SU-DHL-6 (cell line): ENCODE measurements around the gene LIPK.
"Not testable (repeated sequence)": the region's sequence is repeated elsewhere in the genome, so short reads cannot be mapped to it uniquely, and the experiment has no call there.

Experiments used
- EZH2phosphoT487 ChIP-seq: fragments of 200-600 bp; sonication (generic), shearing (Covaris generic); conservative IDR thresholded peaks from 2 replicates; pipeline ENCODE4 v1.6.1; 2018; ENCODE audit warnings: mild to moderate bottlenecking, antibody characterized with exemption, low read length, moderate library complexity, mixed read lengths
- TF ChIP-seq, protein P1 (sequence below): fragments of 200-600 bp; sonication (generic); IDR thresholded peaks from one replicate; pipeline ENCODE4 v1.5.1; 2017; ENCODE audit warnings: antibody characterized with exemption, mild to moderate bottlenecking, low read length, moderate library complexity; ENCODE audit not compliant: insufficient read depth, poor library complexity, severe bottlenecking

DNA sequence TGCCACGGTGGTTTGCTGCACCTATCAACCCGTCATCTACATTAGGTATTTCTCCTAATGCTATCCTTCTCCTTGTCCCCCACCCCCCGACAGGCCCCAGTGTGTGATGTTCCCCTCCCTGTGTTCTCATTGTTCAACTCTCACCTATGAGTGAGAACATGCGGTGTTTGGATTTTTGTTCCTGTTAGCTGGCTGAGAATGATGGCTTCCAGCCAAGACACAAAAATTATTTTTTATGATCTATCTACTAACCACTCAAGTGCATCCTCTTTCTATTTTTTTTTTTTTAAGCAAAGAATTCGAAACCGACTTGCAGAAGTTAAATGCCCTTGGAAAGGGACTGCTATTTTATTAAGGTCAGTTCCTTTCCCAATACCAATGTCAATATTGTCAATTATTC is 3.3 kb downstream of the LIPK start:
- TF ChIP-seq, protein P1, sequence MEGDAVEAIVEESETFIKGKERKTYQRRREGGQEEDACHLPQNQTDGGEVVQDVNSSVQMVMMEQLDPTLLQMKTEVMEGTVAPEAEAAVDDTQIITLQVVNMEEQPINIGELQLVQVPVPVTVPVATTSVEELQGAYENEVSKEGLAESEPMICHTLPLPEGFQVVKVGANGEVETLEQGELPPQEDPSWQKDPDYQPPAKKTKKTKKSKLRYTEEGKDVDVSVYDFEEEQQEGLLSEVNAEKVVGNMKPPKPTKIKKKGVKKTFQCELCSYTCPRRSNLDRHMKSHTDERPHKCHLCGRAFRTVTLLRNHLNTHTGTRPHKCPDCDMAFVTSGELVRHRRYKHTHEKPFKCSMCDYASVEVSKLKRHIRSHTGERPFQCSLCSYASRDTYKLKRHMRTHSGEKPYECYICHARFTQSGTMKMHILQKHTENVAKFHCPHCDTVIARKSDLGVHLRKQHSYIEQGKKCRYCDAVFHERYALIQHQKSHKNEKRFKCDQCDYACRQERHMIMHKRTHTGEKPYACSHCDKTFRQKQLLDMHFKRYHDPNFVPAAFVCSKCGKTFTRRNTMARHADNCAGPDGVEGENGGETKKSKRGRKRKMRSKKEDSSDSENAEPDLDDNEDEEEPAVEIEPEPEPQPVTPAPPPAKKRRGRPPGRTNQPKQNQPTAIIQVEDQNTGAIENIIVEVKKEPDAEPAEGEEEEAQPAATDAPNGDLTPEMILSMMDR = not testable (repeated sequence)
- TF ChIP-seq EZH2phosphoT487 = not testable (repeated sequence)
